Activated T-cell treated with anti-CD3 and anti-CD28 coated beads, Interleukin-2, amount 50 U/mL, for 24 hours (primary cell): ENCODE results near the gene TTC36.
"Not testable (repeated sequence)": the region's sequence is repeated elsewhere in the genome, so short reads cannot be mapped to it uniquely, and the experiment has no call there.

Experiments
- DNase-seq: peaks from one replicate; pipeline ENCODE4 v3.0.0-alpha.2; 2020
- H3K27ac Mint-ChIP-seq: 2 replicates; pipeline ENCODE4 v1.8.0; 2020; ENCODE audit warnings: mild to moderate bottlenecking, mixed read lengths
- H3K27me3 Mint-ChIP-seq: 2 replicates; pipeline ENCODE4 v1.8.0; 2020; ENCODE audit warnings: mixed read lengths
- H3K36me3 Mint-ChIP-seq: 2 replicates; pipeline ENCODE4 v1.8.0; 2020; ENCODE audit warnings: low read depth, mixed read lengths
- H3K4me1 Mint-ChIP-seq: 2 replicates; pipeline ENCODE4 v1.8.0; 2020; ENCODE audit warnings: low read depth, mixed read lengths
- H3K4me3 Mint-ChIP-seq: 2 replicates; pipeline ENCODE4 v1.8.0; 2020; ENCODE audit warnings: mild to moderate bottlenecking, moderate library complexity, mixed read lengths
- H3K9me3 Mint-ChIP-seq: 2 replicates; pipeline ENCODE4 v1.8.0; 2020; ENCODE audit warnings: mixed read lengths

TTC36 gene, protein sequence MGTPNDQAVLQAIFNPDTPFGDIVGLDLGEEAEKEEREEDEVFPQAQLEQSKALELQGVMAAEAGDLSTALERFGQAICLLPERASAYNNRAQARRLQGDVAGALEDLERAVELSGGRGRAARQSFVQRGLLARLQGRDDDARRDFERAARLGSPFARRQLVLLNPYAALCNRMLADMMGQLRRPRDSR

DNA sequence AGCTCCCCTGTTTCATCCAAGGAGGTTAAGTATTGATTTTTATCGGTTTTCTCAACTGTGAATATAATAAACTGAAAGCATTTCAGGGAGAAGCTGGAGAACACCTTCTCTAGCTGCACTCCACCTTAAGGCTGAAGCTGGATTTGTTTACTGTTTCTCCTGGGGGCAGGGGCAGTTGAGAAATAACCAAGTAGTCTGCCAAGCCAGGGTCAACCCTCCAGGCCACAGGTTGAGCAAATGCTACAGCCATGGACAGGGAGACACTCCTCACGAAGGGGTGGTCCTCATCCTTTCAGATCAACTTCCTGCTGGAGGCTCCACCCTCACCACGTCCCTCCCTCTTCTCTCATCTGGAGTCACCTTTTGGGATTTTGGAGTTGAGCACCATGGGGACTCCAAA lies at the start of gene TTC36:
TTC36 (plus strand) TSS at position 366 of the 400 bp plus-strand sequence; CDS start at position 387, 21 bp downstream.
- Mint-ChIP-seq H3K4me1 (peaks cover 31% of the 10 kb centered on the region), H3K4me3 (no peak within 1 kb of the TSS), H3K9me3 (no peaks in the 10 kb centered on the region), H3K27ac (peak within 1 kb of the TSS; percentile 65), H3K27me3 (no peaks in the 10 kb centered on the region), H3K36me3 (peaks cover 42% of the 10 kb centered on the region)
- DNase-seq = no peak

DNA sequence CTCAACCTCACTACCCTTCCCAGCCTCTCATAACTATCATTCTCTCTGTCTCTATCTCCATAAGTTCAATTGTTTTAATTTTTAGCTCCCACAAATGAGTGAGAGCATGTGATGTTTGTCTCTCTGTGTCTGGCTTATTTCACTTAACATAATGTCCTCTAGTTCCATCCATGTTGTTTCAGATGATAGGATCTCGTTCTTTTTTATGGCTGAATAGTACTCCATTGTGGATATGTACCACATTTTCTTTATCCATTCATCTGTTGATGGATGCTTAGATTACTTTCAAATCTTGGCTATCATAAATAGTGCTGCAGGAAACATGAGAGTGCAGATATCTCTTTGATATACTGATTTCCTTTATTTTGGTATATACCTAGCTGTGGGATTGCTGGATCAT lies 46.0 kb upstream of the TTC36 start:
- not testable (repeated sequence) for H3K27me3 Mint-ChIP-seq, H3K9me3 Mint-ChIP-seq, H3K4me1 Mint-ChIP-seq, H3K4me3 Mint-ChIP-seq, DNase-seq
- peak overlapping the region; percentile 15 for H3K27ac Mint-ChIP-seq
- peaks cover 86% of the 10 kb centered on the region for H3K36me3 Mint-ChIP-seq

DNA sequence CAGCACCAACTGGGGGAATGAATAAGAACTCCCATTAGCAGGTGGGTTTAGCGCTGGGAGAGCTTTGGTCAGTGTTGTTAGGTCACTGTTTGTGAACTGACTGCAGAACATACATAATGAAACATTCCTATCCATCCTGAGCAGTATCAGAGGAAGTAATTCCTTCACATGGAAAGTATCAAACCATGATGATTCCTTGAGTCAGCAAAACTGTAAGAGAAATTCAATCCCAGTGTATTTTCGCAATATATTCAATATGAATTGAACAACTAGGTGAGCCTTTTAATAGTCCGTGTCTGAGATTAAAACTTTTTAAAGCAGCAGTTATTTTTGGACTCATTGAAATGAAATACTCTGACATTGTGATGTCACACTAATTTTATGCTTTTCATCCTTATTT lies 42.9 kb upstream of the TTC36 start:
- no peaks in the 10 kb centered on the region for H3K9me3 Mint-ChIP-seq
- peaks cover 3% of the 10 kb centered on the region for H3K4me1 Mint-ChIP-seq
- no peaks in the 10 kb centered on the region for H3K27me3 Mint-ChIP-seq
- H3K4me3 Mint-ChIP-seq = no peak overlapping the region
- no peak for DNase-seq
- peaks cover 82% of the 10 kb centered on the region for H3K36me3 Mint-ChIP-seq
- peak overlapping the region; percentile 55 for H3K27ac Mint-ChIP-seq

DNA sequence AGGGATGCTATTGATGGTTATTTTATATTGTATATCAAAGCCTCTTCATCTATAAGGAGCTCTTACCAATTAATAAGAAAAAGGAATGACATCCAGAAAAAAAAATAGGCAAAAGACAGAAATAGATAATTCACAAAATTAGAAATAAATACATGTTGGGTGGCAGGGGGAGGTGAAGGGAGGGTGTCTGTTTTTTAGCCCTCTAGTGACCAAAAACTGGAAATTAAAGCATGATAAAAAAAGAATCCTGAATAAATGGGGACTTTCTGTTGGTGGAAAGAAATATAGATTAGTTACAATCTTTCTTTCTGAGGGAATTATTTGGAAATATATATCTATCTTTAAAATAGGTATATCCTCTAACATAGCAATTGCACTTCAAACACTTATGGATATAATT lies 42.0 kb upstream of the TTC36 start:
- Mint-ChIP-seq H3K36me3 (peaks cover 82% of the 10 kb centered on the region), H3K9me3 (no peaks in the 10 kb centered on the region), H3K27ac (peak overlapping the region; percentile 55)

DNA sequence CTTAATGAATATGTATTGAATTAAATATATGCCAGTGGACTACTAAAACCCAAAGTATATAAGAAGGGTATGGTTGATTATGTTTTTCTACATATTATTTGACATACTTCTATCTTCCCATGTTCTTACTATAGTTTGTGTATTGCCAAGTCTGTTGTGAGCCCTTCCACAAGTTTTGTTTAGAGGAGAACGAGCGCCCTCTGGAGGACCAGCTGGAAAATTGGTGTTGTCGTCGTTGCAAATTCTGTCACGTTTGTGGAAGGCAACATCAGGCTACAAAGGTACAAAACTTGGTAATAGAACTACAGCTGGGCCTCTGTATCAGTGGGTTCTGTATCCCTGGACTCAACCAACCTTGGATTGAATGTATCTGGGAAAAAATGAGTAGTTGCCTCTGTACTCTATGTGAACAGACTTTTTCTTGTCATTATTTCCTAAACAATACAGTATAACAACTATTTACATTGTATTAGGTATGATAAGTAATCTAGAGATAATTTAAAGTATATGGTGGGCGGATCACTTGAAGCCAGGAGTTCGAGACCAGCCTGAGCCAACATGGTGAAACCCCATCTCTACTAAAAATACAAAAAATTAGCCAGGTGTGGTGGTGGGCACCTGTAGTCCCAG lies 38.7 kb upstream of the TTC36 start:
- H3K4me1 Mint-ChIP-seq = peaks cover 8% of the 10 kb centered on the region
- no peaks in the 10 kb centered on the region for H3K9me3 Mint-ChIP-seq
- peak overlapping the region; percentile 10 for H3K27ac Mint-ChIP-seq
- H3K27me3 Mint-ChIP-seq = no peaks in the 10 kb centered on the region
- no peak overlapping the region for H3K4me3 Mint-ChIP-seq
- H3K36me3 Mint-ChIP-seq = peaks cover 78% of the 10 kb centered on the region
- DNase-seq = peak; percentile 80

More for the DNA sequence above, 42.0 kb upstream of the TTC36 start:
- Mint-ChIP-seq H3K4me1 (peaks cover 3% of the 10 kb centered on the region), H3K27me3 (no peaks in the 10 kb centered on the region), H3K4me3 (no peak overlapping the region)
- DNase-seq = no peak

DNA sequence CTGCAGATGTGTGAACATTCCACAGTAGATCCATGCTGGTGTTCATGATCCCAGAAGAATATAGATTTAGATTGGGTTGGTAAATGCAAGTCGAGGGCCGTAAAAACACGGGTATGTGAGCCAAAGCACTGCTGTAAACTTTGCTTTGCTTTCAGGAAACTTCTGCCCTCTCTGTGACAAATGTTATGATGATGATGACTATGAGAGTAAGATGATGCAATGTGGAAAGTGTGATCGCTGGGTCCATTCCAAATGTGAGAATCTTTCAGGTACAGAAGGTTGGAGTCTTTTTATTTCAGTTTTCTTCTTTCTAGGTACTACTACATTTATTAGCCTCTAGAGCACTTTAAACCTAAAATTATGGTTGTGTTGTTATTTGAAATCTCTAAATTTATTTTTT lies 36.2 kb upstream of the TTC36 start:
- Mint-ChIP-seq H3K9me3 (no peaks in the 10 kb centered on the region), H3K4me1 (peaks cover 8% of the 10 kb centered on the region), H3K27ac (peak overlapping the region; percentile 81), H3K36me3 (peaks cover 82% of the 10 kb centered on the region), H3K27me3 (no peaks in the 10 kb centered on the region), H3K4me3 (no peak overlapping the region)
- no peak for DNase-seq

DNA sequence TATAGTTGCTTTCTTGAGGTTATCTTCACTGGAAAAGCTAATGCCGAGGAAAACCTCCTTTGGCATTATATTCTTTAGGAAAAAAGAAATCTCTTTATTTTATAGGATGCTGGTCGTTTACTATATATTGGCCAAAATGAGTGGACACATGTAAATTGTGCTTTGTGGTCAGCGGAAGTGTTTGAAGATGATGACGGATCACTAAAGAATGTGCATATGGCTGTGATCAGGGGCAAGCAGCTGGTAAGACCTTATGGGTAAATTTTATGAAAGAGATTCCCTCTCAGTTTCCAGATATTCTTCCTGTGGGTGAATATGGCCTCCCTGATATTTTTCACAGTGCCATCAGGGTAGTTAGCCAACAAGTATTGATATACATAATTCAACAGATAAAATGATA lies 29.4 kb upstream of the TTC36 start:
- H3K36me3 Mint-ChIP-seq = peaks cover 93% of the 10 kb centered on the region
- no peak for DNase-seq
- peaks cover 3% of the 10 kb centered on the region for H3K4me1 Mint-ChIP-seq
- no peak overlapping the region for H3K4me3 Mint-ChIP-seq
- H3K27ac Mint-ChIP-seq = no peak overlapping the region
- no peaks in the 10 kb centered on the region for H3K9me3 Mint-ChIP-seq
- H3K27me3 Mint-ChIP-seq = no peaks in the 10 kb centered on the region

DNA sequence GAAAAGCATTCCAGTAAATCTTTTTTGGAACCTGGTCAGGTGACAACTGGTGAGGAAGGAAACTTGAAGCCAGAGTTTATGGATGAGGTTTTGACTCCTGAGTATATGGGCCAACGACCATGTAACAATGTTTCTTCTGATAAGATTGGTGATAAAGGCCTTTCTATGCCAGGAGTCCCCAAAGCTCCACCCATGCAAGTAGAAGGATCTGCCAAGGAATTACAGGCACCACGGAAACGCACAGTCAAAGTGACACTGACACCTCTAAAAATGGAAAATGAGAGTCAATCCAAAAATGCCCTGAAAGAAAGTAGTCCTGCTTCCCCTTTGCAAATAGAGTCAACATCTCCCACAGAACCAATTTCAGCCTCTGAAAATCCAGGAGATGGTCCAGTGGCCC lies 24.1 kb upstream of the TTC36 start:
- DNase-seq = no peak
- Mint-ChIP-seq H3K4me1 (peaks cover 6% of the 10 kb centered on the region), H3K36me3 (peaks cover 96% of the 10 kb centered on the region), H3K9me3 (no peaks in the 10 kb centered on the region), H3K4me3 (no peak overlapping the region), H3K27ac (peak overlapping the region; percentile 70), H3K27me3 (no peaks in the 10 kb centered on the region)

DNA sequence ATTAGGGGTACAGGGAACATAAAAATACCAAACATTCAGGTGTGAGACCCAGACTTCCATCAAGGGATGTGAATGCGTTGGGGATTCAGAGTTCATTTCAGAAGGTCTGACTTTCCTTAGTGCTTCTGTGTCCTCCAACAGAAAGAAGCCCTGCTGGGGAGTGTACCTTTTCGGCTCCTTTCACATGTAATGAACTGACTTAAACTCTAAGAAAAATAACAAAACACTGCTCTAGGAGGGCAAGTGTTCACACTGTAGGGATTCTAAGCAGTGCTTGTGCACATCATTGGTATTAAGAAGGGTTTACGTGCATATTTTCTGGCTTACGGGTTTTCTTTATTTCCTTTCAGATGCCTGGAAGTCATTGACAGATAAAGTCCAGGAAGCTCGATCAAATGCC lies 15.7 kb upstream of the TTC36 start:
- peaks cover 5% of the 10 kb centered on the region for H3K4me1 Mint-ChIP-seq
- H3K27me3 Mint-ChIP-seq = no peaks in the 10 kb centered on the region
- H3K9me3 Mint-ChIP-seq = no peaks in the 10 kb centered on the region
- H3K36me3 Mint-ChIP-seq = peaks cover 91% of the 10 kb centered on the region
- H3K4me3 Mint-ChIP-seq = no peak overlapping the region
- peak overlapping the region; percentile 8 for H3K27ac Mint-ChIP-seq
- no peak for DNase-seq

DNA sequence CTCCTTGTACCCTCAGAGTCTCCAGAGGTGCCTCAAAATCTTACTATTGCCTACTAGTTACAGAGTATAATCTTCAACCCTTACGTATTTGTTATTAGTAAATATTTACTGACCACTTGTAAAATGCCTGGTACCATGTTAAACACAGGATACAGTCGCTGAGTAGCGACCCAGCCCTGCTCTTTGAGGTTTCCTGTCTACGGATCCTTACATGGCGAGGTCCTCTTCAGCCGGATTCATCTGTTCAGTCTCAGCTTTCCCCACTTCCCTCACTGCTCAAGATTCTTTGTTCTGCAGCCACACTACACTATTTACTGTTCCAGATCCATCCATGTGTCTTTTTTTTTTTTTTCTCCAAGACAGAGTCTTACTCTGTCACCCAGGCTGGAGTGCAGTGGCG lies 13.2 kb upstream of the TTC36 start:
- Mint-ChIP-seq H3K27ac (peak overlapping the region; percentile 66), H3K4me1 (peaks cover 5% of the 10 kb centered on the region), H3K36me3 (peaks cover 83% of the 10 kb centered on the region), H3K27me3 (no peaks in the 10 kb centered on the region), H3K9me3 (no peaks in the 10 kb centered on the region), H3K4me3 (no peak overlapping the region)
- DNase-seq = no peak

DNA sequence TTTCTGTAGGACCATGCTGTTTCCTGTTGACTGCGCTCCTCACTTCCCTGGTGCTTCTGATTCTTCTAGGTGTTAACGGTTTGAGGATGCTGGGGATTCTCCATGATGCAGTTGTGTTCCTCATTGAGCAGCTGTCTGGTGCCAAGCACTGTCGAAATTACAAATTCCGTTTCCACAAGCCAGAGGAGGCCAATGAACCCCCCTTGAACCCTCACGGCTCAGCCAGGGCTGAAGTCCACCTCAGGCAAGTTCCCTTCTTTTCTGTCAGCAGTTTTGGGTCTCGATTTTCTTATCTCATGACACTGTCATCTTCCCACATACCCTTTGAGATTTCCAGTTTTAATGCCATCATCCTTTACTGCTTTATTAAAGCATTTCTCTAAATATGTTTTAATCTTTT lies 7.7 kb upstream of the TTC36 start:
- Mint-ChIP-seq H3K4me3 (no peak overlapping the region), H3K27ac (peak overlapping the region; percentile 48), H3K4me1 (peaks cover 3% of the 10 kb centered on the region), H3K36me3 (peaks cover 83% of the 10 kb centered on the region), H3K27me3 (no peaks in the 10 kb centered on the region), H3K9me3 (no peaks in the 10 kb centered on the region)
- DNase-seq = no peak

DNA sequence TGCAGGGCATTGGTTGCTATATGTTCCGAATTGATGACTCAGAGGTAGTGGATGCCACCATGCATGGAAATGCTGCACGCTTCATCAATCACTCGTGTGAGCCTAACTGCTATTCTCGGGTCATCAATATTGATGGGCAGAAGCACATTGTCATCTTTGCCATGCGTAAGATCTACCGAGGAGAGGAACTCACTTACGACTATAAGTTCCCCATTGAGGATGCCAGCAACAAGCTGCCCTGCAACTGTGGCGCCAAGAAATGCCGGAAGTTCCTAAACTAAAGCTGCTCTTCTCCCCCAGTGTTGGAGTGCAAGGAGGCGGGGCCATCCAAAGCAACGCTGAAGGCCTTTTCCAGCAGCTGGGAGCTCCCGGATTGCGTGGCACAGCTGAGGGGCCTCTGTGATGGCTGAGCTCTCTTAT lies 5.4 kb upstream of the TTC36 start:
- peak overlapping the region; percentile 26 for H3K27ac Mint-ChIP-seq
- H3K9me3 Mint-ChIP-seq = no peaks in the 10 kb centered on the region
- no peaks in the 10 kb centered on the region for H3K27me3 Mint-ChIP-seq
- H3K4me1 Mint-ChIP-seq = peaks cover 5% of the 10 kb centered on the region
- peaks cover 75% of the 10 kb centered on the region for H3K36me3 Mint-ChIP-seq
- no peak overlapping the region for H3K4me3 Mint-ChIP-seq
- DNase-seq = no peak

DNA sequence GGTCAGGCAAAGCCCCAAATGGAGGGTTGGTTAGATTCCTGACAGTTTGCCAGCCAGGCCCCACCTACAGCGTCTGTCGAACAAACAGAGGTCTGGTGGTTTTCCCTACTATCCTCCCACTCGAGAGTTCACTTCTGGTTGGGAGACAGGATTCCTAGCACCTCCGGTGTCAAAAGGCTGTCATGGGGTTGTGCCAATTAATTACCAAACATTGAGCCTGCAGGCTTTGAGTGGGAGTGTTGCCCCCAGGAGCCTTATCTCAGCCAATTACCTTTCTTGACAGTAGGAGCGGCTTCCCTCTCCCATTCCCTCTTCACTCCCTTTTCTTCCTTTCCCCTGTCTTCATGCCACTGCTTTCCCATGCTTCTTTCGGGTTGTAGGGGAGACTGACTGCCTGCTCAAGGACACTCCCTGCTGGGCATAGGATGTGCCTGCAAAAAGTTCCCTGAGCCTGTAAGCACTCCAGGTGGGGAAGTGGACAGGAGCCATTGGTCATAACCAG lies 4.7 kb upstream of the TTC36 start:
- no peak for DNase-seq
- Mint-ChIP-seq H3K27me3 (no peaks in the 10 kb centered on the region), H3K27ac (no peak overlapping the region), H3K4me1 (peaks cover 5% of the 10 kb centered on the region), H3K36me3 (peaks cover 73% of the 10 kb centered on the region), H3K9me3 (no peaks in the 10 kb centered on the region), H3K4me3 (no peak overlapping the region)

DNA sequence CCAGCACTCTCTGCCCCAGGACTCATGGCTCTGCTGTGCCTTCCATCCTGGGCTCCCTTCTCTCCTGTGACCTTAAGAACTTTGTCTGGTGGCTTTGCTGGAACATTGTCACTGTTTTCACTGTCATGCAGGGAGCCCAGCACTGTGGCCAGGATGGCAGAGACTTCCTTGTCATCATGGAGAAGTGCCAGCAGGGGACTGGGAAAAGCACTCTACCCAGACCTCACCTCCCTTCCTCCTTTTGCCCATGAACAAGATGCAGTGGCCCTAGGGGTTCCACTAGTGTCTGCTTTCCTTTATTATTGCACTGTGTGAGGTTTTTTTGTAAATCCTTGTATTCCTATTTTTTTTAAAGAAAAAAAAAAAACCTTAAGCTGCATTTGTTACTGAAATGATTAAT lies 2.9 kb upstream of the TTC36 start:
- DNase-seq = no peak
- peaks cover 67% of the 10 kb centered on the region for H3K36me3 Mint-ChIP-seq
- H3K4me1 Mint-ChIP-seq = peaks cover 12% of the 10 kb centered on the region
- H3K27ac Mint-ChIP-seq = peak overlapping the region; percentile 13
- H3K4me3 Mint-ChIP-seq = no peak overlapping the region
- no peaks in the 10 kb centered on the region for H3K9me3 Mint-ChIP-seq
- no peaks in the 10 kb centered on the region for H3K27me3 Mint-ChIP-seq

DNA sequence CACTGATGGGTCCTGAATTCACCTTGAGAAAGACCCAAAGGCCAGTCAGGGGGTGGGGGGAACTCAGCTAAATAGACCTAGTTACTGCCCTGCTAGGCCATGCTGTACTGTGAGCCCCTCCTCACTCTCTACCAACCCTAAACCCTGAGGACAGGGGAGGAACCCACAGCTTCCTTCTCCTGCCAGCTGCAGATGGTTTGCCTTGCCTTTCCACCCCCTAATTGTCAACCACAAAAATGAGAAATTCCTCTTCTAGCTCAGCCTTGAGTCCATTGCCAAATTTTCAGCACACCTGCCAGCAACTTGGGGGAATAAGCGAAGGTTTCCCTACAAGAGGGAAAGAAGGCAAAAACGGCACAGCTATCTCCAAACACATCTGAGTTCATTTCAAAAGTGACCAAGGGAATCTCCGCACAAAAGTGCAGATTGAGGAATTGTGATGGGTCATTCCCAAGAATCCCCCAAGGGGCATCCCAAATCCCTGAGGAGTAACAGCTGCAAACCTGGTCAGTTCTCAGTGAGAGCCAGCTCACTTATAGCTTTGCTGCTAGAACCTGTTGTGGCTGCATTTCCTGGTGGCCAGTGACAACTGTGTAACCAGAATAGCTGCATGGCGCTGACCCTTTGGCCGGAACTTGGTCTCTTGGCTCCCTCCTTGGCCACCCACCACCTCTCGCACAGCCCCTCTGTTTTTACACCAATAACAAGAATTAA lies 2.4 kb upstream of the TTC36 start:
- peak overlapping the region; percentile 66 for H3K27ac Mint-ChIP-seq
- H3K36me3 Mint-ChIP-seq = peaks cover 61% of the 10 kb centered on the region
- H3K4me3 Mint-ChIP-seq = no peak overlapping the region
- H3K27me3 Mint-ChIP-seq = no peaks in the 10 kb centered on the region
- H3K9me3 Mint-ChIP-seq = no peaks in the 10 kb centered on the region
- peaks cover 18% of the 10 kb centered on the region for H3K4me1 Mint-ChIP-seq
- DNase-seq = no peak
